Amniotic stem cell (primary cell): Measurements from ENCODE around the gene XRCC1.

Experiments
- DNase-seq: peaks from one replicate; lab custom pipeline; 2025; lab: John Stamatoyannopoulos, UW

The XRCC1 gene, protein sequence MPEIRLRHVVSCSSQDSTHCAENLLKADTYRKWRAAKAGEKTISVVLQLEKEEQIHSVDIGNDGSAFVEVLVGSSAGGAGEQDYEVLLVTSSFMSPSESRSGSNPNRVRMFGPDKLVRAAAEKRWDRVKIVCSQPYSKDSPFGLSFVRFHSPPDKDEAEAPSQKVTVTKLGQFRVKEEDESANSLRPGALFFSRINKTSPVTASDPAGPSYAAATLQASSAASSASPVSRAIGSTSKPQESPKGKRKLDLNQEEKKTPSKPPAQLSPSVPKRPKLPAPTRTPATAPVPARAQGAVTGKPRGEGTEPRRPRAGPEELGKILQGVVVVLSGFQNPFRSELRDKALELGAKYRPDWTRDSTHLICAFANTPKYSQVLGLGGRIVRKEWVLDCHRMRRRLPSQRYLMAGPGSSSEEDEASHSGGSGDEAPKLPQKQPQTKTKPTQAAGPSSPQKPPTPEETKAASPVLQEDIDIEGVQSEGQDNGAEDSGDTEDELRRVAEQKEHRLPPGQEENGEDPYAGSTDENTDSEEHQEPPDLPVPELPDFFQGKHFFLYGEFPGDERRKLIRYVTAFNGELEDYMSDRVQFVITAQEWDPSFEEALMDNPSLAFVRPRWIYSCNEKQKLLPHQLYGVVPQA

DNA sequence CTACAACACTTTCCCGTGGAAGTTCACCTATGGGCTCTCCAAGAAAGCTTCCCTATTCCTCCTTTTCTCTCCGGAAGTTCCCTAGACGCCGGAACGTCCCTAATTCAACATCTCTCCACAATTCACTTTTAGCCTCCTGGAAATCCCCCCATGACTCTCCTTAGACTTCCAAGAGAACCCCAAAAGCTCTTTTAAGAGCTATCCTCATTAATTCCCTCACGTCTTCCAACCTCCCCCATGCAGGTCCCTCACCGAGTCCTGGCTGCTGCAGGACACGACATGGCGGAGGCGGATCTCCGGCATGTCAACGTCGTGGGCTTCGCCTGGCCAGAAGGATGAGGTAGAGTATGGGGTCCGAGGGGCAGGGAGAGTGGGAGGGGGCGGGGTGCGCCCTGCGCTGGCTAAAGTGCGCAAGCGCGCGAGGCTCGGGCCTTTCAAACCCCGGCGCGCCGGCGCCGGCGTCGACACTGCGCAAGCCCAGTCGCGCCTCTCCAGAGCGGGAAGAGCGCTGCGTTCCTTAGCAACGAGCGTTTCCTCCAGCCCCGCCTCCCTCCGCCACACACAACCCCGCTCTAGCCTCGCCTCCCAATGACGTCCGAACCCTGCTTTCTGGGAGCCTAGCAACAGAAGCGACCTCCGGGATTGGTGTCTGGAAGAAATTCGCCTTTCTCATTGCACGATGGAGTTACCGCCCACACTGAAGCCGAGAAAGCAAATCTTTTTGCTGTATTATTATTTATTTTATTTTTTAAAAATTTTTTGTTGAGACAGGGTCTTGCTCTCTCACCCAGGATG is at the start of gene XRCC1, which contains the start of gene PINLYP:
TSS of gene XRCC1 (minus strand) at position 372 of the 795 bp plus-strand sequence. CDS start at position 303, 69 bp downstream.
TSS of gene PINLYP (plus strand) at position 646 of the 795 bp plus-strand sequence. CDS start 1,391 bp downstream, outside the sequence.
- peak; percentile 98 for DNase-seq

GRCh38 chr19:43624933-43625332 is 49.6 kb upstream of the XRCC1 start:
- no peak for DNase-seq

DNA sequence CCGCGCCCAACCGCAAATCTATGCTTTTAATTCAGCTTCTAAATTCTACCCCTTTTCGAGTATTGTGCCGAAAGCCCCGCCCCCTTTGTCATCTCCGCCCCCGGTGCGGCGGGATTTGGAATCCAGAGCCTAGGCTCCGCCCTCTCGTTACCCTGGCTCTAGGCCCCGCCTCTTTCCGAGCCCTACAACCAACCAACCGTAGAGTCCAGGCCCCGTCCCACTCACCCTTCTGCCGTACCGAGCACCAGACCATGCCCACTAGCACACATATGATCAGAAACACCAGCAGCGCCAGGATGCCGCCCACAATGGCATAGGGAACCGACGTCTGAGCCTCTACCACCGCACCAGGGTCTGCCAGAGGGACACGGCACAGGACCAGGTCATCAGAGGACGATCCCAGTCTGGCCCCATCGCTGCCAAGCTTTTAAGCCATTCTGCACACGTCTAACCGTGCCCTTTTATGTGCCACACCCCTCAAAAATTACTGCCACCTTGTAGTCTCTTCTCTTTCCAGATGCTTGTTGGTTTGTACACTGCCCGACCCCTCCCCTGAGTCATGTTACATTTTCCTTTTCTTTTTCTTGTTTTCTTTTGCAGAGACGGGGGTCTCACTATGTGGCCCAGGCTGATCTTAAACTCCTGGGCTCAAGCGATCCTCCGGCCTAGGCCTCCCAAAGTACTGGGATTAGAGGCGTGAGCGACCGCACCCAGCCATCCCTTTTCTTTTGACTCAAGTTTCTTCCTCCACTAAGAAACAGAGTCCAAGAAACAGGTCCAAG is 48.8 kb upstream of the XRCC1 start:
- no peak for DNase-seq

- DNase-seq, result no peak
Measured at GRCh38 chr19:43622956-43623355, 47.6 kb upstream of the XRCC1 start.

- DNase-seq, result no peak
Measured at GRCh38 chr19:43622070-43622469, 46.7 kb upstream of the XRCC1 start.

GRCh38 chr19:43620061-43621001 is 45.0 kb upstream of the XRCC1 start:
- DNase-seq, result no peak

- DNase-seq, result peak; percentile 57
Measured at GRCh38 chr19:43619262-43620060, 44.1 kb upstream of the XRCC1 start, which contains the start of gene ZNF428. Gene ZNF428 (minus strand): TSS chr19:43619629. CDS start chr19:43614304, 5,325 bp downstream.

DNA sequence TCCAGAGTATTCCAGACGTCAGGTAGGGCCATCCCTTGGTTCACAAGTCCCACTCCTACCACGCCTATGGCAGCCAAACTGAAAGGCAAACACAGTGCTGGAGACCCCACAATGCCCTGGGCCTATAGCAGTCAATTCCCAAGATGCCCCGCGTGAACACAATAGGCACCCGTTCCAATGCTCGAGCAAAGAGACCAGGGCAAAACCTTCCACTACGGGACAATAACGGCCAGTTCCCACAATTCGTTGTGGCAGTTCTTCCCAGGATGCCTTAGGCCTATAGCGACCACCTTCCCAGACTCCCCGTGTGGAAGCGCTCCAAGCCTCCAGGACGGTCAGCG is 43.6 kb upstream of the XRCC1 start:
- DNase-seq, result no peak

GRCh38 chr19:43616954-43617353 is 41.6 kb upstream of the XRCC1 start:
- no peak for DNase-seq

DNA sequence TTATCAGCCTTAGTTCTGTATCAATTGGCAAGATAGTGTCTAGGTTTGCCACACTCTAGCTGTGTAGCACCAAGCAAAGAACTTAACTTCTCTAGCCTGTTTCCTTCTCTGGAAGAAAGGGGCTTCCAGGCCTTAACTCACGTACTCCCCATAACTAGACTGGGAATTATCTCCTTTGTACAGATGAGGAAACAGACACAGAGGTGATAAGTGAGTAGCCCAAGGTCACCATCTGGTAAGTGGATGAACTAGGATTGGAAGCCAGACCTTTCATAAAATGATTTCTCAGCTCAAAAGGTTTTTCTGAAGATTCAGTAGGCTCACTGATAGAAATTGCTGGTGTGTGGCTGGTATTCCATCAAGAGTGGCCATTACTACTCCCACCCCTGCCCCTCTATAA is 41.0 kb upstream of the XRCC1 start:
- no peak for DNase-seq

DNA sequence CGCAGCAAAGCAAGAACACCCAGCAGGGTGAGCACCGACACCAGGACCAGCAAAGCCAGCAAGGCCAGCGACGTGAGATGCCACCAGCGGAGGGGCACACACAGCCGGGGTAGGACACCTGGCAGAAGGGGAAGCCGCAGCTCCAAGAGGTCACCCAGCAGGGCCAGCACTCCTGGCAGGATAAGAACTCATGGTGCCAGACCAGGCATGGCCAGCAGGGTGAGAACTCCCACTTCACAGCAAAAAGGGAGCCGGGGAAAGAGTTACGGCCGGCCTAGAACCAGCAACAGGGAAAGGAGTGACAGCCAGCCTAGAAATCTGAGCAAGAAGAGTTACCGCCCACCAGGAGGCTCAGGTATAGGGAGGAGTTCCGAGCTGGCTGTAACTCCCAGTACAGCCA is 37.0 kb upstream of the XRCC1 start:
- DNase-seq, result no peak

DNA sequence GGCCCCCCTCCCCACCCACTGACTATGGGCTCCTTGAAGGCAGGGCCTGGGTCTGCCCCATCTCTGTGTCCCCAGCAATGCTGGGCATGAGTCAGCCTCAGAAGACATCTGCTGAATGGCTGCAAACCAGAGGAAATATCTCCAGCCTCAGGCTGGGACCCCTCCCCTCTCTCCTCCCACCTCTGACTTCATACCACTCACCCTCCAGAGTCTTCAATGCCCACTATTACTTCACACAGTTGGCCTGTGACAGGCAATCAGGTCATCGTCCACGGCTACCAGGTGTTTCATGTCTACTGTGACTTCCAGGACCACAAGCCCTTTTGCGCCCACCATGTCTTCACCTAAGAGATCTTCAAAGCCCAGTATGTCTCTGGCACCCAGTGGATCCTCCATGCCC is 36.5 kb upstream of the XRCC1 start, which contains the start of gene SRRM5:
TSS of gene SRRM5 (plus strand) at position 301 of the 400 bp plus-strand sequence. CDS start at position 335, 34 bp downstream.
- no peak for DNase-seq

- DNase-seq, result no peak
Measured at GRCh38 chr19:43610493-43610892, 35.2 kb upstream of the XRCC1 start.

GRCh38 chr19:43609872-43610271 is 34.5 kb upstream of the XRCC1 start:
- no peak for DNase-seq

DNA sequence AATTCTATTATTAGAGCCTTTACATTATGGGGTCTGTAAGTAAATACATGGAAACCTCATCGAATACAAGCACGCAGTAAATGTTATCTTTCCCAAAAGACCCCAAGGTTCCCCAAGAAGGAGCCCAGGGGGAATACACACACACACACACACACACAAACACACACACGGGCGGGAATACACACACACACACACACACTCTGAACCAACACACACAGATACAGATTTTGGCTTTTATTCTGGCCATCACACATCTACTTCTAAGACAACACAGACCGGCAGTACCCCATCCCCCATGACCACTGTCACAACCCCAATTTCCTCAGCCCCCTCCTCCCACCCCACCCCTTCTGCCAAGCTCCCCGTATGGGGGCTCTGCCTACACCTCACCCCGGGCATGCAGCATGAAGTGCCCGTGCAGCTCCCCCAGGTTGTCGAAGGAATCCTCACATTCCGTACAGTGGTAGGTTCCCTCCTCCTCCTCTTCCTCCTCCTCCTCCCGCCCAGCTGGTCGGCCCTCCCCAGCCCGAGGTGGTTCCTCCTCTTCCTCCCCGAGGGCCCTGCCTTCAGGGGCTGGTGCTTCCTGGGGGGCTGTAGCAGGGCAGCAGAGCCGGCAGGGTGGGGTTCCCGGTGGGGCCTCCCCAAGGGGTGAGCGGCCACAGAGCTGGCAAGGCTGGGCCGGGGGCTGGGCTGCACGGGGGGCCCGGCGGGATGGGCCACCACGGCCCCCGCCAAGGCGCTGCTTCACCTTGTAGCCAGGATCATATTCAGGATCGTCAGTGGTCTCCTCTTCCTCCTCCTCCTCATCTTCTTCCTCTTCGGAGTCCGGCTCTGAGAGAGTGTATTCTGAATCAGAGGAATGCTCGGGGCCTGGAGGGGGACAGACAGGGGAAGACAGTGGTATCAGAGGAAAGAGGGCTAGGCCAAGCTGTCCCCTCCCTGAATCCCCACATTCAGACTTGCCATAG is 32.2 kb upstream of the XRCC1 start:
- no peak for DNase-seq

- DNase-seq, result no peak
Measured at GRCh38 chr19:43606569-43607229, 31.4 kb upstream of the XRCC1 start.

DNA sequence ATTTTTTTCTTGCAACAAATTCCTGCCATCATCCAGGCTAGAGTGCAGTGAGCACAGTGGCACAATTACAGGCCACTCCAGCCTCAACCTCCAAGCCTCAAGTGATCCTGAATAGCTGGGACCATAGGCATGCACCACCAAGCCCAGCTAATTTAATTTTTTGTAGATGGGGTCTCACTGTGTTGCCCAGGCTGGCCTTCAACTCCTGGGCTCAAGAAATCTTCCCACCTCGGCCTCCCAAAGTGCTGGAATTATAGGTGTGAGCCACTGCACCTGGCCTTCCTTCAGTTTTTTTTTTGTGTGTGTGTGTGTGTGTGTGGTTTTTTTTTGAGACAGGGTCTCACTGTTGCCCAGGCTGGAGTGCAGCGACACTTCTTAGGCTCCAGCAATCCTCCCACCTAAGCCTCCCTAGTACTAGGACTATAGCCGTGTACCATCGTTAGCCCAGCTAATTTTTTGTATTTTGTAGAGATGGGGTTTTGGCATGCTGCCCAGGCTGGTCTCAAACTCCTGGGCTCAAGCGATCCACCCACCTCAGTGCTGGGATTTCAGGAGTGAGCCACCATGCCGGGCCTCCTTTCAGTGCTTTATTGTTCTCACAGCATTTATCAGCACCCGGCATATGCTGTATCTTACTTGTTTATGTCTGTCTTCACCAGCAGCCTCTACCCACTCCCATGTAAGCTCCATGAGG is 30.7 kb upstream of the XRCC1 start:
- no peak for DNase-seq
